IMR-90 (cell line): Measurements from ENCODE around the gene CCDC12. TPM values are rescaled to one million over a fixed set of nuclear protein-coding genes. Genes with fewer than 3 reads are reported as not detected.

Experiments used
- ATAC-seq: fragments of 200-7000 bp; cut with Tn5 transposase; 2 replicates; pipeline ENCODE4 v1.9.1; 2020; ENCODE audit warnings: low read depth, mild to moderate bottlenecking, moderate library complexity
- BruUV-seq: library from RNA; stranded (reverse); fragments of 400-500 nt; replicated peaks from 2 replicates; lab custom pipeline; 2021; lab: Mats Ljungman, UMichigan
- CTCF ChIA-PET: fragments of 300-600 bp; formaldehyde crosslinking; extraction: SDS; loops from one replicate; lab custom pipeline; 2021; ENCODE audit warnings: antibody characterized with exemption; lab: Yijun Ruan, JAX
- POLR2A ChIA-PET: fragments of 300-600 bp; sonication (Branson Sonifier 250); formaldehyde crosslinking; loops from one replicate; lab custom pipeline; 2022; ENCODE audit warnings: antibody characterized with exemption; ENCODE audit not compliant: unreplicated experiment; lab: Charles Lee
- DNase-seq: peaks from one replicate; pipeline ENCODE4 v3.0.0; 2013
- H2AFZ ChIP-seq: replicated peaks from 2 replicates; pipeline ENCODE3; 2013; ENCODE audit warnings: low read length, mild to moderate bottlenecking; ENCODE audit not compliant: poor library complexity
- H2AK5ac ChIP-seq: 2 replicates; pipeline ENCODE4 v1.6.1; 2013; ENCODE audit warnings: low read depth, low read length, inconsistent platforms
- H2AK9ac ChIP-seq: replicated peaks from 2 replicates; pipeline ENCODE3; 2013; ENCODE audit warnings: mild to moderate bottlenecking, low read depth, low read length, moderate library complexity; ENCODE audit not compliant: poor library complexity
- H2BK120ac ChIP-seq: 2 replicates; pipeline ENCODE4 v1.6.1; 2013; ENCODE audit warnings: low read depth, low read length, inconsistent platforms
- H2BK15ac ChIP-seq: 3 replicates; pipeline ENCODE4 v1.6.1; 2013; ENCODE audit warnings: low read depth, low read length, inconsistent platforms
- H2BK20ac ChIP-seq: 2 replicates; pipeline ENCODE4 v1.6.1; 2013; ENCODE audit warnings: low read depth, mild to moderate bottlenecking, inconsistent platforms, low read length, moderate library complexity
- H2BK5ac ChIP-seq: 2 replicates; pipeline ENCODE4 v1.6.1; 2013; ENCODE audit warnings: mild to moderate bottlenecking, low read depth, low read length, inconsistent platforms; ENCODE audit not compliant: poor library complexity, severe bottlenecking
- H3K14ac ChIP-seq: replicated peaks from 2 replicates; pipeline ENCODE4 v1.6.1; 2013; ENCODE audit warnings: low read depth, low read length, inconsistent platforms
- H3K18ac ChIP-seq: 2 replicates; pipeline ENCODE4 v1.6.1; 2013; ENCODE audit warnings: low read depth, low read length, control low read depth
- H3K23ac ChIP-seq: 2 replicates; pipeline ENCODE4 v1.6.1; 2013; ENCODE audit warnings: low read depth, low read length, inconsistent platforms
- H3K27ac ChIP-seq: 2 replicates; pipeline ENCODE4 v1.5.1; 2013; ENCODE audit warnings: mild to moderate bottlenecking, control low read depth, low read length; ENCODE audit not compliant: insufficient read depth
- H3K27me3 ChIP-seq: 2 replicates; pipeline ENCODE4 v1.6.1; 2013; ENCODE audit warnings: low read length; ENCODE audit not compliant: control insufficient read depth, insufficient read depth
- H3K36me3 ChIP-seq: 2 replicates; pipeline ENCODE4 v1.6.1; 2013; ENCODE audit warnings: low read length, mixed read lengths; ENCODE audit not compliant: control insufficient read depth, insufficient read depth
- H3K4ac ChIP-seq: 2 replicates; pipeline ENCODE4 v1.6.1; 2013; ENCODE audit warnings: low read depth, low read length, inconsistent platforms
- H3K4me1 ChIP-seq: 2 replicates; pipeline ENCODE4 v1.6.1; 2013; ENCODE audit warnings: low read length, mixed read lengths; ENCODE audit not compliant: control insufficient read depth, insufficient read depth
- H3K4me2 ChIP-seq: 2 replicates; pipeline ENCODE4 v1.6.1; 2013; ENCODE audit warnings: low read depth, mild to moderate bottlenecking, control low read depth, low read length, moderate library complexity
- H3K4me3 ChIP-seq: 2 replicates; pipeline ENCODE4 v1.5.1; 2013; ENCODE audit warnings: low read depth, mild to moderate bottlenecking, control low read depth, low read length, moderate library complexity; ENCODE audit not compliant: insufficient read depth
- H3K56ac ChIP-seq: 2 replicates; pipeline ENCODE4 v1.6.1; 2013; ENCODE audit warnings: low read length, inconsistent platforms; ENCODE audit not compliant: insufficient read depth; ENCODE audit errors: extremely low read depth
- H3K79me1 ChIP-seq, 2 experiments: 2 replicates each; pipeline ENCODE4 v1.6.1; 2013; ENCODE audit warnings: low read length in 2 of 2, inconsistent platforms in 1 of 2, low read depth in 1 of 2
- H3K9ac ChIP-seq: 2 replicates; pipeline ENCODE4 v1.6.1; 2013; ENCODE audit warnings: low read depth, low read length, control low read depth
- H3K9me1 ChIP-seq: 2 replicates; pipeline ENCODE4 v1.6.1; 2013; ENCODE audit warnings: low read length, inconsistent platforms; ENCODE audit not compliant: insufficient read depth
- H3K9me3 ChIP-seq: 2 replicates; pipeline ENCODE4 v1.6.1; 2013; ENCODE audit warnings: low read length; ENCODE audit not compliant: control insufficient read depth, insufficient read depth
- H4K20me1 ChIP-seq: 2 replicates; pipeline ENCODE4 v1.6.1; 2013; ENCODE audit warnings: low read length, inconsistent platforms; ENCODE audit not compliant: insufficient read depth
- H4K5ac ChIP-seq: 2 replicates; pipeline ENCODE4 v1.6.1; 2013; ENCODE audit warnings: mild to moderate bottlenecking, low read depth, low read length, control low read depth
- H4K8ac ChIP-seq, 2 experiments: 2 replicates each; pipeline ENCODE4 v1.6.1; 2013; ENCODE audit warnings: low read depth in 2 of 2, low read length in 2 of 2, control low read depth in 1 of 2, inconsistent platforms in 1 of 2
- H4K91ac ChIP-seq: 2 replicates; pipeline ENCODE4 v1.6.1; 2013; ENCODE audit warnings: low read depth, low read length, inconsistent platforms; ENCODE audit not compliant: insufficient read depth
- BHLHE40 ChIP-seq: fragments of 150-350 bp; IDR thresholded peaks from 2 replicates; pipeline ENCODE4 v1.6.1; 2016; ENCODE audit warnings: mild to moderate bottlenecking, low read depth, low read length
- CEBPB ChIP-seq: IDR thresholded peaks from 2 replicates; pipeline ENCODE4 v1.6.1; 2012; ENCODE audit warnings: low read depth, low read length, improper control_type of control experiment
- MAZ ChIP-seq: IDR thresholded peaks from 2 replicates; pipeline ENCODE4 v1.6.1; 2012; ENCODE audit warnings: low read depth, mild to moderate bottlenecking, low read length, improper control_type of control experiment, moderate library complexity, borderline replicate concordance
- MXI1 ChIP-seq: IDR thresholded peaks from 2 replicates; pipeline ENCODE4 v1.6.1; 2012; ENCODE audit warnings: low read depth, mild to moderate bottlenecking, low read length, moderate library complexity, borderline replicate concordance
- RAD21 ChIP-seq: IDR thresholded peaks from 2 replicates; pipeline ENCODE4 v1.6.1; 2012; ENCODE audit warnings: low read length, improper control_type of control experiment
- RCOR1 ChIP-seq: IDR thresholded peaks from 2 replicates; pipeline ENCODE4 v1.6.1; 2012; ENCODE audit warnings: mild to moderate bottlenecking, low read length, improper control_type of control experiment; ENCODE audit not compliant: insufficient replicate concordance
- WGBS, 2 experiments: methylation state at CpG; one replicate each; pipeline versions ENCODE4 v1.1.5 to v1.1.7; 2013; ENCODE audit warnings: missing lambda C conversion rate in 2 of 2; ENCODE audit not compliant: insufficient read length in 1 of 2; ENCODE audit errors: extremely low coverage in 2 of 2; 5-methylcytosine and 5-hydroxymethylcytosine counted together
- dilution Hi-C: fragments of 300-500 bp; cut with HindIII; formaldehyde crosslinking; loops from one replicate; pipeline ENCODE4 v1.14.3; 2018; ENCODE audit warnings: low sequenced_read_pairs; ENCODE audit not compliant: unreplicated experiment
- in situ Hi-C: fragments of 300-500 bp; cut with MboI; formaldehyde crosslinking; loops from 3 replicates; pipeline ENCODE4 v1.14.3; 2019; ENCODE audit warnings: low sequenced_read_pairs, inconsistent platforms, mixed read lengths
- intact Hi-C: fragments of 100-400 bp; cut with micrococcal nuclease; formaldehyde crosslinking; loops from 2 replicates; pipeline ENCODE4 v1.10.0; 2022
- polyA plus RNA-seq, 3 experiments: library from polyadenylated mRNA; depleted of rRNA; stranded (reverse); fragments of >200 nt; gene quantifications; 2 replicates each; pipeline ENCODE4 v1.2.3, GENCODE V29; 2012; ENCODE audit warnings: low replicate concordance in 1 of 3
- total RNA-seq: library from RNA; depleted of rRNA; stranded (reverse); fragments of >200 nt; gene quantifications from 2 replicates; pipeline ENCODE4 v1.2.3, GENCODE V29; 2012

CCDC12 gene
- total and polyA plus RNA-seq, 2 of the 4 experiments (the other 2 are of a cell fraction): 15.2 to 35.1 TPM

DNA sequence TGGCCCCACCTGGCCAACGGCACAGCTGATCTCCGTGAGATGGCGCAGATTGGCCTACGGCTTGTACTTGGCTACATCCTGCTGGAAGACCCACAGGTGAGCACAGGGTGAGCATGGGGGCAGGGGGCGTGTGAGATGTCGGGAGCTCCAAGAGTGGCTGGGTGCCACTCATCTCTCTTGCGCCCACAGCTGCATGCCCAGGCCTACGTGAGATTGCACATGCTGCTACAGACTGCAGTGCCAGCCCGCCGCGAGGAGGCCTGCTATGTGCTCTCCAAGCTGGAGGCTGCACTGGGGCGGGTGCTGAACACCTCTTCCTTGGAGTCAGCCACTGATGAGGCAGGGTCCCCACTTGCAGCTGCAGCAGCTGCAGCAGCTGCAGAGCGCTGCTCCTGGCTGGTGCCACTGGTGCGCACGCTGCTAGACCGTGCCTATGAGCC, 25.2 kb upstream of the CCDC12 start (continued):
- TF ChIP-seq MAZ: no peak
- TF ChIP-seq CEBPB: no peak
- TF ChIP-seq RCOR1: no peak
- TF ChIP-seq MXI1: no peak
- no peak for TF ChIP-seq RAD21
- no peak for TF ChIP-seq BHLHE40

DNA sequence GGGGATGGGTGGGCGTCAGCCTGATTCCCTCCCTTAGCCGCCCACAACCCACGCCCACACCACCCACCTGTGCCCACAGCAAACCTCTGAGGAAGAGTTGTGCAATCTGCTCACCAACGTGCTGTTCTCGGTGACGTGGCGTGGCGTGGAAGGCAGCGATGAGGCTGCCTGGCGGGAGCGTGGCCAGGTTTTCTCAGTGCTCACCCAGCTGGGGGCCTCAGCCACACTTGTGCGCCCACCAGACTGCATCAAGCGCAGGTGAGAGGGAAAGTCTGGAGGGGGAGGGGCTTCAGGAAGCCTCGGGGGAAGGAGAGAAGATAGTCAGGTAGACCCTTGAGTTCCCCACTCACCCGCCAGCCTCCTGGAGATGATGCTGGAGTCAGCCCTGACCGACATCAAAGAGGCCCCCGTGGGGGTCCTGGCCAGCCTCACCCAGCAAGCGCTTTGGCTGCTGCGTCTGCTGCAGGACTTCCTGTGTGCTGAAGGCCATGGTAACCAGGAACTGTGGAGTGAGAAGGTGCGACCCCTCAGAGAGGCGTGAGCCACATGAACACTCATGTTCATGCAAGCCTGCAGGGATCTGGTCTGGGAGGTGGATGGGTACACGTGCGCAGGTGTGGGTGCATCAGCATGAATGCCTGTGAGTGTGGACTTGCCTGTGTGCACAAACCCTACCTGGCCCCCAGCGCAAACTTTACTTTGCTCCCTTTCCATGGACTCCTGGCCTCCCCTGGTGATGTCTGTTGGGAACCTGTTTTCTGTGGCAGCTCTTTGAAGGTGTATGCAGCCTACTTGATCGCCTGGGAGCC, 24.6 kb upstream of the CCDC12 start:
- TF ChIP-seq BHLHE40: no peak
- TF ChIP-seq CEBPB: peak; percentile 59
- ChIA-PET CTCF (no interaction called here), POLR2A (no interaction called here)

More for the DNA sequence above, 24.6 kb upstream of the CCDC12 start:
- H3K18ac ChIP-seq: no peak overlapping the region
- H3K56ac ChIP-seq: no peak overlapping the region
- no peak overlapping the region for H3K4ac ChIP-seq
- no peak overlapping the region for H4K91ac ChIP-seq
- no peaks in the 10 kb centered on the region for H3K9me3 ChIP-seq
- no peak overlapping the region for H2AFZ ChIP-seq
- H3K9ac ChIP-seq: no peak overlapping the region
- no peaks in the 10 kb centered on the region; the same call in 1 of the 2 replicates for H4K20me1 ChIP-seq
- H3K4me2 ChIP-seq: no peak overlapping the region
- no TSS peak for BruUV-seq
- no peak overlapping the region for H2BK5ac ChIP-seq
- no peak overlapping the region for H2AK5ac ChIP-seq
- ATAC-seq (no peak), DNase-seq (no peak)
- dilution Hi-C loops: no loop called here
- intact Hi-C loops: no loop called here
- no peak overlapping the region for H3K23ac ChIP-seq
- H3K14ac ChIP-seq: no peak overlapping the region
- 95% methylated on average over 4 of the region's 25 CpGs; no CpG with 5 or more reads in 1 of the 2 experiments for WGBS, 2 experiments
- H3K36me3 ChIP-seq: peaks cover 5% of the 10 kb centered on the region; the same call in 1 of the 2 replicates
- no peak overlapping the region for H4K8ac ChIP-seq
- H4K5ac ChIP-seq: no peak overlapping the region
- no peak overlapping the region for H2BK120ac ChIP-seq
- no peak overlapping the region for H3K27ac ChIP-seq
- H3K4me1 ChIP-seq: peaks cover 5% of the 10 kb centered on the region; the same call in 1 of the 2 replicates
- no peak overlapping the region for H3K4me3 ChIP-seq
- no peaks in the 10 kb centered on the region for H3K79me1 ChIP-seq
- H2BK15ac ChIP-seq: no peak overlapping the region
- H2AK9ac ChIP-seq: no peak overlapping the region
- H3K27me3 ChIP-seq: no peaks in the 10 kb centered on the region
- peaks cover 6% of the 10 kb centered on the region; the same call in 1 of the 2 replicates for H3K9me1 ChIP-seq
- in situ Hi-C loops: no loop called here
- no peak overlapping the region for H2BK20ac ChIP-seq
